Activated CD8-positive, alpha-beta memory T cell treated with anti-CD3 and anti-CD28 coated beads for 1 hour (primary cell): Measurements from ENCODE around the gene ZSWIM8.
"Not testable (repeated sequence)": the region's sequence is repeated elsewhere in the genome, so short reads cannot be mapped to it uniquely, and the experiment has no call there.

ENCODE experiments used
- DNase-seq, 2 donors: peaks; one replicate each; pipeline ENCODE4 v3.0.0-alpha.2; 2020; ENCODE audit warnings: low read depth in 1 of 2; ENCODE audit errors: extremely low read depth in 1 of 2

Gene ZSWIM8

DNA sequence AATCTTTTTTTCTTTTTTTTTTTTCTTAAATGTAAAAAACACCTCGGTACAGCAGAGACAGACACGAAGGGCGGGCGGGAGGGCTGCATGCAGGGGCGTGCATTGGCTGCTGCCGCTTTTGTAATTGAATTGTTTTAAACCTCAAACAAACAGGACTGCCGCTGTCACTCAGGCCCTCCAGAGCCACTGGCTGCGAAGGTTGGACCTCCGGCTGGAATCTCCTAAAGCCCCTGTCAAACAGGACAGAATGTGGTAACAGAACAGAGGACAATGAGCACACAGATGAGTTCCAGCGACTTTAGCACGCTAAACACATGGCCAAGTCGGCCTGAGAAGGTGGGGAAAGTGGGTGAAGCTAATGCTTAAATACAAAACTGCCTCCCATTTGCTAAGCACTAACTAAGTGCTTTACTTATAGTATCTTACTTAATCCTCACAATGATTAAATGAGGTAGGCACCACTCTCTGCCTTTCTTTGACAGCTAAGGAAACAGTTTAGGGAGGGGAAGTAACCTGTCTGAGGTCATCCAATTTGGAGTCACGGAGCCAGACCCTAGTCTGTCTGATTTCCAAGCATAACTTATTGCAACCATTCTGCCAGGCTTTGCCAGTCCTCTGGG, 29.0 kb downstream of the ZSWIM8 start:
- DNase-seq, result no peak

DNA sequence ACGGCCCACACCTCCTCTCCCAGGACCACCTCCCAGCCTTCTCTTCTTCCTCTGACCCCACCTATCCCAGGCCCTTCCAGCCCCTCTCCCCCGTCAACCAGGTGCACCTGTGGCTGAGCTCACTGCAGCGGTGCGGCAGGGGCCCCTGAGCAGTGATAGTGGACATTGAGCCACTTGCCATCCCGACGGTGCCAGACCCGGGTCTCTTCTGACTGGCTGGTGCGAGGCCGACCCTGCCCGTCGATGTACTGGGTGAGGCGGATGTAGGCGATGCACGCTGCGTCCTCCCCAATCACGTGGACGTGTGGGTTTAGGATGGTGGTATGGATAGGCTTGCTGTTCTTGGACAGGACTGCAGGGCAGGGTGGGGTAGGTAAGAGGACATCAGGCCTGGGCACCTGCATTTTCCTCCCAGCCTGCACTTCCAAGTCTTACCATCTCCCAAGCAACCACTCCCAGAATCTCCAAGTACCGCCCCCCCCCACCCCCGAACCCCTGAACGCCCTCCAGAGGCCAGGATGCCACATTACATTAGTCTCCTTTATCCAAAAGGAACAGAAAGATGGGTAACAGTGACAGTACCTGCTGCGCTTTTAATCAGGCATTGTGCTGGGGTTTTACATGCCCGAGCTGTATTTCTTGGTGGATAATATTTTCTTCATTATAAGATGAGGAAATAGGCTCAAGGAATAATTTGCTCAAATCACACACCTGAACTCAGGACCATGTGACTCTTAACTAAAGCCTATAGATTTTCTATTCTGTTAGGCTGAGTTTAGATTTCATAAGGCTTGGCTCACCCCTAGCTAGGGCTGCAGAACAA, 29.7 kb downstream of the ZSWIM8 start:
- no peak for DNase-seq

DNA sequence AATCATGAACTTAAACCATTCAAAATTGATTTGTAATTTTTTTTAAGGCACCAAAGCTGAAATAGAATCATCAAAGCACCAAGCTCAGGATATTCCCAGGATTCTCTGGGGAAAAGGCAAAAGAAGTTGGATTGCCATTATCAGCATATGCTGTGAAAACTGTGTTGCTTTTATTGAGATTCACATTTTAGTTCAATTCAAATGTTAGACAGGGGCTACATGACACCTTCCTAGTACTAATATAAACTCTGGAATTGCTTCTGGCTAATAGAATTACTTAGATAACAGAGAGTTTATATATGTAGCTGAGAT, 30.3 kb downstream of the ZSWIM8 start:
- DNase-seq, result no peak

DNA sequence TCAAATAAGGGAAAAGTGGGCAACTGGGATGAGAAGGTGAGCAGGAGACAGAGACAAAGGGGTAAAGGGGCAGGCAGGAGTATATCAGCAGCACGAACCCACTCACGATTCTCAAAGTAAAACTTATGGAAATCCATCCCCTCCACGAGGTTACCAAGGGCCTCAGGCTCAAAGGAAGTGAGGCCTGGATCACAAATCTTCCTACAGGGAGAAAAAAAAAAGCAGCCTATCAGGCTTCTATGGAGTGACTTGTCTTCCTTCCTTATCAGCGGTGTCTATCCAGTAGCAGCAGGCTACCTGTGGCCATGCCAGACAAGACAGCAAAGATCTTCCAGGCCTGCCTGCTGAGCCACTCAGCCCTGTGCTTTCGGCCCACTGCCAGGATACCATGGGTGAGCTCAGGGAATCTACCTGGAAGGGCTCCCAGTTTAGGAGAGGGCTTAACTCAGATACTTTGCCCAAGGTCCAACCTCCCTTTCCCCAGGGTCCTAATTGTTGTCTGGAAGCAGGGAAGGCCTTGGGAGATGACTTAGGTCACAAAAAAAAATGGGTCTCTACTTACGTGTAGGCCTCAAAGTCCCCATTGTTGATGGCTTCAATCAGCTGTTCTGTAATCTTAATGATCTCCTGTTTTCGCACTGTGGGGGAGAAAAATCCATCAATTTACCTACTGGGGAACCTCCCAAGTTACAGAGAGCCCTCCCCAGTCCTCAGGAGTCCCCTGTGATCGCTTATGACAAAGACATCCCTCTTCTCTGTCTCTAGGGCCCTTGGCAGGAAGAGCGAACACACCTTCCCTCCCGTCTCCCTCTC, 31.7 kb downstream of the ZSWIM8 start:
- DNase-seq, result no peak

GRCh38 chr10:73817826-73818225, 32.4 kb downstream of the ZSWIM8 start:
- no peak for DNase-seq

DNA sequence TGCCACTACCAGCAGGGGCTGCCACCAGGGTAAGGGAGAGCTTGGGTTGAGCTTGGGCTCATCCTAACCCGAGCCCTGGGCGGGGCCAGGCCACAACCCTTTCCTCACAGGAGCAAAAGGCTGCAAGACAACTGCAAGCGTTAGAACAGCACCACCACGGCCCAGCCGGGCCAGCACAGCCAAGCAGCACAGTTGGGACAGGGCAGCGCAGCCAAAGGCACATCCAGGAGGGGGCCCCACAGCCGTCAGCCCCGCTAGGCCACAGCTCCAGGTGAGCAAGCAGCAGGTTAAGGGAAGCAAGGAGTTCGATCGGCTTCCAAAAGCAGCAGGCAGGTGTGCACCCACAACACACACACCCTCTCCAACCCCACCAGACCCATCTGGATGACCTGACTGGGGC, 33.0 kb downstream of the ZSWIM8 start:
- DNase-seq, result no peak

- no peak for DNase-seq
Measured at GRCh38 chr10:73819081-73819480, 33.7 kb downstream of the ZSWIM8 start.

DNA sequence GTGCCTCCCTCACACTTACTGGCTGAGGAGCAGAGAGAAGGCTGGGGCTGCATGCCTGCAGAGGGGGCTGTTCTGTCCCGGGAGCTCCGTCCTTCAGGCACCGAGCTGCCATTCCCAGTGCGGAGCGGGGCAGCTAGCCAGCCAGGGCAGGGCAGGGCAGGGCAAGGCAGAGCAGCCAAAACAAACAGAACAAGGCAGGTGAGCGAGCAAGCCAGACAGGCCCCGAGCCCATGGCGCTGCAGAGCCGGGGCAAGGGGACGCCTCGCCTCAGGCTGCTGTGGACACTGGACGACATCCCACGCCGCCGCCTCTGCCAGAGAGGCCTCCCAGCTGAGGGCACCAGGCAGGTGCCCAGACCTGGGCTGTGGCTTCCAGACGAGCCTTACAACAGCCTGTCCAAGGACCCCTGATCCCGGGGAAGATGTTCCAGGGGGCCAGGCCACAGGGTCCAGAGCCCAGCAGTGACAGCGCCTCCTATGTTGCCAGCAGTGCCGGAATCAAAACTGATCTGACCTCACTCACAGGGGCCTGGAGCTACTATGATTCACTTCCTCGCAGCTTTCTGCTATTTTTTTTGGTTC, 34.2 kb downstream of the ZSWIM8 start:
- no peak for DNase-seq

DNA sequence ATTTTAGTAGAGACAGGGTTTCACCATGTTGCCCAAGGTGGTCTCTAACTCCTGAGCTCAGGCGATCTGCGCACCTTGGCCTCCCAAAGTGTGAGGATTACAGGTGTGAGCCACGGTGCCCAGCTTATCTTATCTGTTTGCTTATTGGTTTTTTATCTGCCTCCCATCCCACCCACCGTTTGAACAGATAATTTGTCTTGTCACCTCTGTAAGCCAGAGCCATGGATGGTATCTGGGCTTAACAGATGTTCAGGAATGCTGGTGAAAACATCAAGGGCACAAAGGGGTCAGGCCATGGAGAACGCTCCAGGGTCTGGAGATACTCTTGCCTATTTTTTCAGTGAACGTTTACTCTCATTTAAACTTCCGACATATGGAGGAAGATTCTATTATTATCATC, 38.0 kb downstream of the ZSWIM8 start:
- DNase-seq, result no peak

GRCh38 chr10:73824146-73824725, 38.8 kb downstream of the ZSWIM8 start:
- DNase-seq, result no peak

- no peak for DNase-seq
Measured at GRCh38 chr10:73827346-73828089, 42.1 kb downstream of the ZSWIM8 start.

DNA sequence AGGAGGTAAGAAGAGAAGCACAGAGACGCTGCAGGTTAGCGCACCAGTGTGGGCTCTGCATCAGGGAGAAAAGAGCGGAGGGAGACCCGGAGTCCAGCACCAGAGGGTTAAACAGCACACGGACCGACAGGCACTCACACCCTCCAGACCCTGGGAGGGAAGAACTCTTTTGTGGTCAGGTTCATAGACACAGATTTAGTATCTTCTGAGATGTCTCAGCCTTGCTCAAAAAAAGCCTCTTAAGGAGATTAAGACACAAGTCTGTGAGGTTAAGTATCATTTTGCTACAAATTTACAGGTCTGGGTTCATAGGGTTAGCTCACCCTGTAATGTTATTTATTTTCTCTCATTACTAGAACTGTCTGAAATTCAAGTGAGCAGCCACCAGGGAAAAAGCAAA, 42.8 kb downstream of the ZSWIM8 start:
- DNase-seq, result no peak

DNA sequence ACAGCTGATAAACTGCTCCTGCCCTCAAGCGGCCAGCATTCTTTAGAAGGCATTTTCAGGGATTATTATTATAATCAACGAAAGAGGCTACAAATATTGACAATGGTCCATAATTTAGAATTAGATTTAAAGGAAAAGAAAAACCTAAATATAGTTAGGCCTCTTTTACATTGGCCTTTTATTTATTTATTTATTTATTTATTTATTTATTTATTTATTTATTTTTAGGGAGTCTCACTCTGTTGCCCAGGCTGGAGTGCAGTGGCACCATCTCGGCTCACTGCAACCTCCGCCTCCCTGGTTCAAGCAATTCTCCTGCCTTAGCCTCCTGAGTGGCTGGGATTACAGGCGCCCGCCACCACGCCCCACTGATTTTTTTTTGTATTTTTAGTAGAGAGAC, 43.7 kb downstream of the ZSWIM8 start:
- DNase-seq, result not testable (repeated sequence)

- DNase-seq, result no peak
Measured at GRCh38 chr10:73836427-73836980, 51.1 kb downstream of the ZSWIM8 start.

GRCh38 chr10:73837072-73837471, 51.7 kb downstream of the ZSWIM8 start:
- DNase-seq, result no peak

GRCh38 chr10:73838008-73838567, 52.7 kb downstream of the ZSWIM8 start:
- DNase-seq, result no peak

- DNase-seq, result no peak
Measured at GRCh38 chr10:73838827-73839226, 53.4 kb downstream of the ZSWIM8 start.

DNA sequence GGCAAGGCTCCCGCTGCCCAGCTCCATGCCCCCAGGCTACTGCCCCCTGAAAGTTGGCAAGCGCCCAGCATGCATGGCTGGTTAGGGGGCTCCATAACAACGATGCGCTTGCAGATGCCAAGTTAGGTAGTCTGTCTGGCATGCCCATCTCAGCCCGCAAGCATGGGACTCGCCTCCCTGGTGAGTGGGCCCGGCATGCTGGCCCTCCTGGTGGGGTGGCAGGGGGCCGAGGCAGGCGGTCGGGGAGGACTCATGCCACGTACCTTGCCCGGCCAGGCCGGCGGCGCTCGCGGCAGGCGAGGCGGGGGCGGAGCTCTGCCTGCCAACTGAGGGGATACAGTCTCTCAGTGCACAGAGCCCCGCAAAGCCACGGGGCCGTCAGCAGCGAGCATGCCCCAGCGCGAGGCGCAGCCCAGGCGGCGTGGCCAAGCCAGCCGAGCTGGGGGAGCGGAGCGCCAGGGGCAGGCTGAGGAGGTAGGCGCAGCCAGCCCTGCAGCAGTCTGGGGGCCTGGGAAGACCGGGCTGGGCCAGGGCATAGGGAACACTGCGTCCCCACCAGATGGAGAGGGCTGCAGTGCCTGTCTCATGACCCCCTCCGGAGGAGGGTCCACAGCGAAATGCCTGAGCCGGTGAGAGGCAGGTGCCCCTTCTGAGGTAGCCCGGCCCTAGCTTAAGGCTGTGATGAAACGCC, 54.0 kb downstream of the ZSWIM8 start:
- no peak for DNase-seq

DNA sequence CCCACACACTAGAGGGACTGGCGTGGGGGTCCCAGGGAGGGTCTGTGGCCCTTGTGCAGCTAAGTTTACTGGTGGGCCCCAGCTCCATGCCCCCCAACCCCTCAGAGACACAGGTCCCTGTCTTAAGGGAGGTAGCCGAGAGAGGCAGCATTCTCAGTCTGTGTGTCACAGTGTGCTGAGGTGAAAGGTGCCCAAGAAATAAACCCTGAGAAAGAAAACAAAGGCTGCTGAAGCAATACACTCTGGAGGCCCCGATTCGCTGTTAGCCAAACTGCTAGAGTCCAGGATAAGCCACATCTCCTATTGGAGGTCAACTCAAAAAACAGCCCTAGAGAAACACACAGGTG, 54.6 kb downstream of the ZSWIM8 start:
- no peak for DNase-seq
